Endothelial cell of umbilical vein (primary cell): ENCODE measurements around the gene BAD. TPM values are rescaled to one million over a fixed set of nuclear protein-coding genes. Genes with fewer than 3 reads are reported as not detected.

Experiments
- BruUV-seq: library from RNA; stranded (reverse); fragments of 400-500 nt; replicated peaks from 2 replicates; lab custom pipeline; 2021; lab: Mats Ljungman, UMichigan
- CTCF ChIA-PET: fragments of 300-600, 350-600 bp; sonication (Branson Sonifier 250); formaldehyde crosslinking; loops from one replicate; lab custom pipeline; 2021; ENCODE audit warnings: antibody characterized with exemption, inconsistent platforms; lab: Charles Lee
- POLR2A ChIA-PET: fragments of 300-600, 350-600 bp; sonication (Branson Sonifier 250); formaldehyde crosslinking; loops from one replicate; lab custom pipeline; 2021; ENCODE audit warnings: antibody characterized with exemption, inconsistent platforms; lab: Charles Lee
- DNase-seq: peaks from one replicate; pipeline ENCODE4 v3.0.0-alpha.2; 2011; ENCODE audit warnings: low read depth, low spot score
- FAIRE-seq: peaks from 2 replicates; lab custom pipeline; 2011; peaks lifted over from hg19 to GRCh38; lab: Jason Lieb, UNC
- H2AFZ ChIP-seq: 2 replicates; pipeline ENCODE4 v1.6.0; 2012; ENCODE audit warnings: low read depth, low read length, control low read depth, inconsistent platforms
- H3K27ac ChIP-seq: 2 replicates; pipeline ENCODE4 v1.5.1; 2011; ENCODE audit warnings: low read depth, mild to moderate bottlenecking, control low read depth, low read length, moderate library complexity; ENCODE audit not compliant: insufficient read depth
- H3K27me3 ChIP-seq, 2 experiments: 2 replicates each; pipeline versions ENCODE4 v1.6.0 to v1.6.1; 2011; ENCODE audit warnings: low read length in 2 of 2, mixed read lengths in 1 of 2; ENCODE audit not compliant: control insufficient read depth in 2 of 2, insufficient read depth in 2 of 2
- H3K36me3 ChIP-seq, 2 experiments: 2 replicates in 1 of 2; 3 replicates in 1 of 2; pipeline ENCODE4 v1.5.1; 2011; ENCODE audit warnings: low read length in 2 of 2, mild to moderate bottlenecking in 1 of 2, moderate library complexity in 1 of 2; ENCODE audit not compliant: control insufficient read depth in 2 of 2, insufficient read depth in 2 of 2; ENCODE audit errors: extremely low read depth in 1 of 2
- H3K4me1 ChIP-seq: 3 replicates; pipeline ENCODE4 v1.5.1; 2011; ENCODE audit warnings: mild to moderate bottlenecking, low read length; ENCODE audit not compliant: control insufficient read depth, insufficient read depth; ENCODE audit errors: extremely low read depth
- H3K4me2 ChIP-seq: 2 replicates; pipeline ENCODE4 v1.6.1; 2011; ENCODE audit warnings: low read length, control low read depth, mixed read lengths; ENCODE audit not compliant: insufficient read depth
- H3K4me3 ChIP-seq, 3 experiments: fragments of 200-600 bp in 1 of 3; sonication (generic), shearing (Covaris generic) in 1 of 3; replicated peaks in 1 of 3; 2 replicates each; pipeline ENCODE4 v1.5.1; 2011 to 2016; ENCODE audit warnings: control low read depth in 3 of 3, low read length in 3 of 3, mild to moderate bottlenecking in 2 of 3, inconsistent platforms in 1 of 3, low read depth in 1 of 3, moderate library complexity in 1 of 3; ENCODE audit not compliant: insufficient read depth in 1 of 3
- H3K79me2 ChIP-seq: 2 replicates; pipeline ENCODE4 v1.6.0; 2012; ENCODE audit warnings: low read length, inconsistent platforms; ENCODE audit not compliant: control insufficient read depth, insufficient read depth
- H3K9ac ChIP-seq: replicated peaks from 2 replicates; pipeline ENCODE3; 2011; ENCODE audit warnings: low read length, control low read depth; ENCODE audit not compliant: insufficient read depth; ENCODE audit errors: extremely low read depth
- H3K9me1 ChIP-seq: replicated peaks from 3 replicates; pipeline ENCODE4 v1.6.0; 2011; ENCODE audit warnings: mild to moderate bottlenecking, low read length; ENCODE audit not compliant: control insufficient read depth, insufficient read depth; ENCODE audit errors: extremely low read depth
- H3K9me3 ChIP-seq: replicated peaks from 2 replicates; pipeline ENCODE4 v1.5.1; 2012; ENCODE audit warnings: low read length, inconsistent platforms; ENCODE audit not compliant: control insufficient read depth, insufficient read depth
- H4K20me1 ChIP-seq: replicated peaks from 2 replicates; pipeline ENCODE3; 2011; ENCODE audit warnings: mild to moderate bottlenecking, low read length; ENCODE audit not compliant: control insufficient read depth, insufficient read depth; ENCODE audit errors: extremely low read depth
- EZH2 ChIP-seq: IDR thresholded peaks from 2 replicates; pipeline ENCODE4 v1.6.1; 2012; ENCODE audit warnings: borderline replicate concordance, low read depth, mild to moderate bottlenecking, moderate library complexity, low read length, inconsistent platforms; ENCODE audit not compliant: severe bottlenecking
- FOS ChIP-seq: IDR thresholded peaks from 2 replicates; pipeline ENCODE4 v1.6.1; 2011; ENCODE audit warnings: mild to moderate bottlenecking, low read length, moderate library complexity, borderline replicate concordance; ENCODE audit not compliant: insufficient read depth
- GATA2 ChIP-seq: IDR thresholded peaks from 2 replicates; pipeline ENCODE4 v1.7.0; 2011; ENCODE audit warnings: low read depth, mild to moderate bottlenecking, moderate library complexity, mixed read lengths, low read length; ENCODE audit not compliant: insufficient read length, insufficient read depth
- JUN ChIP-seq: IDR thresholded peaks from 2 replicates; pipeline ENCODE4 v1.6.1; 2011; ENCODE audit warnings: borderline replicate concordance, low read depth; ENCODE audit not compliant: insufficient read length, insufficient read depth
- MYC ChIP-seq: IDR thresholded peaks from one replicate; pipeline ENCODE4 v1.6.1; 2011; ENCODE audit warnings: mild to moderate bottlenecking, low read depth, low read length
- POLR2A ChIP-seq: IDR thresholded peaks from 2 replicates; pipeline ENCODE4 v1.6.1; 2012; ENCODE audit warnings: low read depth, mild to moderate bottlenecking, control low read depth, low read length
- POLR2AphosphoS5 ChIP-seq: IDR thresholded peaks from 2 replicates; pipeline ENCODE4 v1.6.1; 2012; ENCODE audit warnings: low read depth, mild to moderate bottlenecking, control low read depth, low read length, moderate library complexity; ENCODE audit not compliant: insufficient read depth
- dilution Hi-C: fragments of 300-500 bp; cut with MboI; formaldehyde crosslinking; loops from one replicate; pipeline ENCODE4 v1.15.0; 2019; ENCODE audit warnings: low sequenced_read_pairs; ENCODE audit not compliant: extremely low pct_ligation_motif_present
- intact Hi-C: fragments of 100-400 bp; cut with micrococcal nuclease; formaldehyde crosslinking; loops from one replicate; pipeline ENCODE4 v1.10.0; 2022
- polyA plus RNA-seq, 4 experiments: library from polyadenylated mRNA; depleted of rRNA in 3 of 4; stranded (reverse) in 3 of 4; unstranded in 1 of 4; fragments of >200 nt; gene quantifications; 2 replicates each; pipeline versions ENCODE4 v1.2.1 to v1.2.3, GENCODE V29; 2011 to 2012; ENCODE audit warnings: missing spikeins in 1 of 4
- total RNA-seq: library from RNA; stranded (reverse); gene quantifications from 2 replicates; pipeline ENCODE4 v1.2.3, GENCODE V29; 2021
- TF ChIP-seq, protein P1 (sequence below): IDR thresholded peaks from 2 replicates; pipeline ENCODE4 v1.6.1; 2011; ENCODE audit not compliant: insufficient read depth, insufficient read length
- TF ChIP-seq, protein P2 (sequence below), 2 donors: IDR thresholded peaks; 1 replicate in 1 of 2; 2 replicates in 1 of 2; pipeline ENCODE4 v1.5.1; 2011; ENCODE audit warnings: low read length in 2 of 2, mild to moderate bottlenecking in 2 of 2, moderate library complexity in 2 of 2, control low read depth in 1 of 2, inconsistent platforms in 1 of 2, low read depth in 1 of 2; ENCODE audit not compliant: insufficient read depth in 1 of 2; ENCODE audit errors: extremely low read depth in 1 of 2

The BAD gene
- total and polyA plus RNA-seq, 2 donors (not counting 3 experiments of a cell fraction or from before 2014, with no cell fraction given) = 65.3 to 88.0 TPM

DNA sequence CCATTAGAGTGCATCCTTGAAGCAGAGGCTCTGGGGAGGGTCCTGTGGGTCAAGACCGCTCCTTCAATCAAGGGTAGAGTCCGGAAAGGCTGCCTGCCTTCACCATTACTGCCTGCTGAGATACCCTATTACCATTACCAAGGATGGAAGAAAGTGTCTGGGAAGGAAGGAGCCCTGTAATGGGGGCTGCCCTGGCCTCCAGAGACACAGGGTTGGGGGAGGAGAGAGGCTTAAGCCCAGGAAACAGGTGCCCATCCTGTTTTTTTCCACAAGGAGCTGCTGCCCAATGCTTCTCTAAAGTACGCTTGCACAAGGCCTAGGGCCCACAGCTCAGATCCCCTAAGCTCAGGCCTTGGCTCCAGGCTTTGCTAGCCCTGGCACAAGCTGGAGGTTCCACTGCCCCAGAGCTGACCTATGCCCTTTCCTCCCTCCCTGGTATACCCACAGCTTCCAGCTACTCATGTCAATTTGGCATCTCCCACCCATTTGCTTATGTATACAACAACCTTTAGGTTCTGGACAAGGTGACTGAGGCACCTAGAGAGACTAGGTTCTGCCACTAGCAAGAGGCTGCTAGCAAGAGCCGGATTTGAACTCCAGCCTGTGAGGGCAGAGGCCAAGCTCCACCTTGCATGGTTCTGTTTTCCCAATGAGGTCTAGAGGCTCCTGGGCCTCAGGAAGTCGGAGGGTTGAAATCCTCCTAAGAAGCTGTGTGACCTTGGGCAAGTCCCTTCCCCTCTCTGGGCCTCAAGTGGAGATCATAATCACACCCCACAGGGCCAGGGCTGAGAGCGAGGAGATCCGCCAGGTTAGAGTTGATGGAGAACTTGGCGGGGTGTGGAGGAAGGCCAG lies 34.7 kb downstream of the BAD start:
- peaks cover 33% of the 10 kb centered on the region for H3K4me1 ChIP-seq
- H4K20me1 ChIP-seq = no peaks in the 10 kb centered on the region
- no peak for DNase-seq
- POLR2A ChIA-PET = no interaction called here
- H3K4me2 ChIP-seq = no peak overlapping the region
- no peak overlapping the region for H3K4me3 ChIP-seq
- CTCF ChIA-PET = interaction anchor here (1.1 to 4.7 kb wide), 7 partner anchors 14 to 105 kb away, joined by 3 to 60 read pairs (median 24); partner anchors contain the start of genes CATSPERZ and FERMT3
- no peaks in the 10 kb centered on the region for H3K27me3 ChIP-seq
- H3K79me2 ChIP-seq = peaks cover 45% of the 10 kb centered on the region
- no peak overlapping the region for H3K27ac ChIP-seq
- H3K9me1 ChIP-seq = no peaks in the 10 kb centered on the region
- H3K36me3 ChIP-seq = peaks cover 0 to under 1% of the 10 kb centered on the region in 2 experiments
- H3K9me3 ChIP-seq = no peaks in the 10 kb centered on the region
- intact Hi-C loops (no loop called here), dilution Hi-C loops (no loop called here)
- FAIRE-seq = no peak
- TF ChIP-seq FOS (no peak), POLR2AphosphoS5 (no peak), MYC (no peak), EZH2 (no peak), GATA2 (no peak), JUN (no peak), POLR2A (no peak)
- TF ChIP-seq, protein P1, sequence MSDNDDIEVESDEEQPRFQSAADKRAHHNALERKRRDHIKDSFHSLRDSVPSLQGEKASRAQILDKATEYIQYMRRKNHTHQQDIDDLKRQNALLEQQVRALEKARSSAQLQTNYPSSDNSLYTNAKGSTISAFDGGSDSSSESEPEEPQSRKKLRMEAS = no peak
- TF ChIP-seq, protein P2, sequence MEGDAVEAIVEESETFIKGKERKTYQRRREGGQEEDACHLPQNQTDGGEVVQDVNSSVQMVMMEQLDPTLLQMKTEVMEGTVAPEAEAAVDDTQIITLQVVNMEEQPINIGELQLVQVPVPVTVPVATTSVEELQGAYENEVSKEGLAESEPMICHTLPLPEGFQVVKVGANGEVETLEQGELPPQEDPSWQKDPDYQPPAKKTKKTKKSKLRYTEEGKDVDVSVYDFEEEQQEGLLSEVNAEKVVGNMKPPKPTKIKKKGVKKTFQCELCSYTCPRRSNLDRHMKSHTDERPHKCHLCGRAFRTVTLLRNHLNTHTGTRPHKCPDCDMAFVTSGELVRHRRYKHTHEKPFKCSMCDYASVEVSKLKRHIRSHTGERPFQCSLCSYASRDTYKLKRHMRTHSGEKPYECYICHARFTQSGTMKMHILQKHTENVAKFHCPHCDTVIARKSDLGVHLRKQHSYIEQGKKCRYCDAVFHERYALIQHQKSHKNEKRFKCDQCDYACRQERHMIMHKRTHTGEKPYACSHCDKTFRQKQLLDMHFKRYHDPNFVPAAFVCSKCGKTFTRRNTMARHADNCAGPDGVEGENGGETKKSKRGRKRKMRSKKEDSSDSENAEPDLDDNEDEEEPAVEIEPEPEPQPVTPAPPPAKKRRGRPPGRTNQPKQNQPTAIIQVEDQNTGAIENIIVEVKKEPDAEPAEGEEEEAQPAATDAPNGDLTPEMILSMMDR (IDR thresholded peaks at IDR 0.05; ENCODE audit: extremely low read depth in 1 of 2, insufficient read depth in 1 of 2, low read depth in 1 of 2, low read length in 2 of 2) = no peak
- H3K9ac ChIP-seq = no peak overlapping the region
- BruUV-seq = no TSS peak
- H2AFZ ChIP-seq = no peak overlapping the region
